Fibroblast of lung (primary cell): ENCODE data around the gene PIN1. TPM values are rescaled to one million over a fixed set of nuclear protein-coding genes. Genes with fewer than 3 reads are reported as not detected.

Source experiments
- DNase-seq, 2 donors: peaks; one replicate each; pipeline versions ENCODE4 v3.0.0 to v3.0.0-alpha.2; 2010; ENCODE audit warnings: low read depth in 2 of 2
- H2AFZ ChIP-seq: 2 replicates; pipeline ENCODE4 v1.5.1; 2012; ENCODE audit warnings: low read length, control low read depth, inconsistent platforms
- H3K27ac ChIP-seq: 2 replicates; pipeline ENCODE4 v1.5.1; 2011; ENCODE audit warnings: low read length, control low read depth; ENCODE audit not compliant: insufficient read depth
- H3K27me3 ChIP-seq: 2 replicates; pipeline ENCODE4 v1.5.1; 2011; ENCODE audit warnings: mild to moderate bottlenecking, low read length; ENCODE audit not compliant: control insufficient read depth, insufficient read depth
- H3K36me3 ChIP-seq: 2 replicates; pipeline ENCODE4 v1.5.1; 2011; ENCODE audit warnings: low read length; ENCODE audit not compliant: control insufficient read depth, insufficient read depth
- H3K4me1 ChIP-seq: 2 replicates; pipeline ENCODE4 v1.5.1; 2011; ENCODE audit warnings: low read length; ENCODE audit not compliant: control insufficient read depth, insufficient read depth; ENCODE audit errors: extremely low read depth
- H3K4me2 ChIP-seq: 2 replicates; pipeline ENCODE4 v1.5.1; 2011; ENCODE audit warnings: low read length, control low read depth; ENCODE audit not compliant: insufficient read depth; ENCODE audit errors: extremely low read depth
- H3K4me3 ChIP-seq, 4 experiments: fragments of 200-600 bp in 1 of 4; sonication (generic) in 1 of 4; replicated peaks in 1 of 4; 2 replicates each; pipeline ENCODE4 v1.5.1; 2011 to 2016; ENCODE audit warnings: low read length in 4 of 4, low read depth in 3 of 4, mild to moderate bottlenecking in 3 of 4, control low read depth in 2 of 4, inconsistent platforms in 1 of 4, mixed read lengths in 1 of 4; ENCODE audit not compliant: insufficient read depth in 1 of 4; ENCODE audit errors: control extremely low read depth in 1 of 4
- H3K79me2 ChIP-seq: 2 replicates; pipeline ENCODE4 v1.5.1; 2012; ENCODE audit warnings: mild to moderate bottlenecking, low read length, inconsistent platforms; ENCODE audit not compliant: control insufficient read depth, insufficient read depth
- H3K9ac ChIP-seq: 2 replicates; pipeline ENCODE4 v1.5.1; 2011; ENCODE audit warnings: mild to moderate bottlenecking, low read length, control low read depth; ENCODE audit not compliant: insufficient read depth
- H3K9me3 ChIP-seq: 2 replicates; pipeline ENCODE4 v1.5.1; 2012; ENCODE audit warnings: low read depth, low read length; ENCODE audit not compliant: control insufficient read depth, insufficient read depth
- H4K20me1 ChIP-seq: 2 replicates; pipeline ENCODE4 v1.5.1; 2011; ENCODE audit warnings: low read length; ENCODE audit not compliant: control insufficient read depth, insufficient read depth; ENCODE audit errors: extremely low read depth
- CTCF ChIP-seq, 2 donors: IDR thresholded peaks in 1 of 2; conservative IDR thresholded peaks in 1 of 2; 1 replicate in 1 of 2; 2 replicates in 1 of 2; pipeline ENCODE4 v1.5.1; 2011 to 2012; ENCODE audit warnings: low read length in 2 of 2, control low read depth in 1 of 2, inconsistent platforms in 1 of 2, low read depth in 1 of 2, mild to moderate bottlenecking in 1 of 2
- EZH2 ChIP-seq: IDR thresholded peaks from 2 replicates; pipeline ENCODE4 v1.5.1; 2012; ENCODE audit warnings: low read length, control low read depth, mild to moderate bottlenecking; ENCODE audit errors: missing control alignments
- polyA plus RNA-seq, 2 donors: library from polyadenylated mRNA; depleted of rRNA in 1 of 2; stranded (reverse) in 1 of 2; unstranded in 1 of 2; fragments of >200 nt; gene quantifications; 2 replicates each; pipeline ENCODE4 v1.2.1, GENCODE V29; 2011 to 2012; ENCODE audit warnings: missing spikeins in 1 of 2
- total RNA-seq: library from RNA; depleted of rRNA; stranded (reverse); fragments of >200 nt; gene quantifications from 2 replicates; pipeline ENCODE4 v1.2.1, GENCODE V29; 2014

Gene PIN1
- total and polyA plus RNA-seq, 2 donors (not counting 1 experiment from before 2014, with no cell fraction given), result 33.4 to 98.8 TPM

DNA sequence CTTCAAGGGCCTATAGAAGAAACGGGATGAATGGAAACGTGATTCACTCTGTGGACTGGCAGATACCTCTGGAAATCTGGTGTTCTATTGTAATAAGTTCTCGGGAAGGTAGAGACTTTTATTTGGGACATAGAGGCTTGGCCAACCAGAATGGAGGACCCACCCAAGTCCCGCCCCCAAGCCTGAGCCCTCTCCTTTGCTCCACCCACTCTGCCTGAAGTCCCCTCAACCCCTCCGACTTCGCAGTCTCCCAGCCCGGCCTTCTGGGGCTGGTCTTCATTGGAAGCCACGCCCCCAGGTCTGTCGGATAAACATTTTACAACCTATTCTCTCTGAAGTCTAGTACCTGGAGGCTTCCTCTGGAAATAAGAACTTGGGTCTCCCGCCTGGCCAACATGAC is 33.1 kb upstream of the PIN1 start:
- no peak overlapping the region for H3K4me2 ChIP-seq
- H3K4me1 ChIP-seq, result no peaks in the 10 kb centered on the region
- no peak overlapping the region for H3K9ac ChIP-seq
- H3K4me3 ChIP-seq, result no peak overlapping the region
- no peaks in the 10 kb centered on the region for H3K27me3 ChIP-seq
- H3K36me3 ChIP-seq, result no peaks in the 10 kb centered on the region
- no peaks in the 10 kb centered on the region for H3K79me2 ChIP-seq
- no peak overlapping the region for H3K27ac ChIP-seq
- TF ChIP-seq EZH2 (no peak), CTCF (conservative IDR thresholded peaks at IDR 0.05 in 1 of 2, IDR thresholded peaks at IDR 0.05 in 1 of 2; ENCODE audit: low read depth in 1 of 2, low read length in 2 of 2) (no peak)
- no peaks in the 10 kb centered on the region for H4K20me1 ChIP-seq
- H2AFZ ChIP-seq, result no peak overlapping the region
- no peak for DNase-seq
- no peaks in the 10 kb centered on the region for H3K9me3 ChIP-seq

GRCh38 chr19:9806803-9807202 is 28.3 kb upstream of the PIN1 start:
- Histone ChIP-seq H4K20me1 (no peaks in the 10 kb centered on the region), H3K4me1 (no peaks in the 10 kb centered on the region), H3K79me2 (no peaks in the 10 kb centered on the region), H3K9me3 (no peaks in the 10 kb centered on the region), H3K4me2 (no peak overlapping the region), H3K36me3 (peaks cover 17% of the 10 kb centered on the region), H3K9ac (no peak overlapping the region), H2AFZ (no peak overlapping the region), H3K27me3 (no peaks in the 10 kb centered on the region), H3K27ac (no peak overlapping the region), H3K4me3 (no peak overlapping the region)
- no peak for DNase-seq
- TF ChIP-seq CTCF (conservative IDR thresholded peaks at IDR 0.05 in 1 of 2, IDR thresholded peaks at IDR 0.05 in 1 of 2; ENCODE audit: low read depth in 1 of 2, low read length in 2 of 2) (no peak), EZH2 (no peak)

GRCh38 chr19:9808855-9809824 is 26.0 kb upstream of the PIN1 start:
- no peak overlapping the region for H3K27ac ChIP-seq
- DNase-seq, result no peak
- no peaks in the 10 kb centered on the region for H3K27me3 ChIP-seq
- no peak overlapping the region for H3K4me3 ChIP-seq
- TF ChIP-seq CTCF (conservative IDR thresholded peaks at IDR 0.05 in 1 of 2, IDR thresholded peaks at IDR 0.05 in 1 of 2; ENCODE audit: low read depth in 1 of 2, low read length in 2 of 2) (no peak), EZH2 (no peak)
- no peak overlapping the region for H3K9ac ChIP-seq
- H3K9me3 ChIP-seq, result no peaks in the 10 kb centered on the region
- no peak overlapping the region for H2AFZ ChIP-seq
- no peaks in the 10 kb centered on the region for H4K20me1 ChIP-seq
- H3K36me3 ChIP-seq, result peaks cover 17% of the 10 kb centered on the region
- no peaks in the 10 kb centered on the region for H3K79me2 ChIP-seq
- no peaks in the 10 kb centered on the region for H3K4me1 ChIP-seq
- no peak overlapping the region for H3K4me2 ChIP-seq
